Measurements from ENCODE around the gene AOPEP. TPM values are rescaled to one million over a fixed set of nuclear protein-coding genes. Genes with fewer than 3 reads are reported as not detected.

The AOPEP gene
- polyA plus RNA-seq, 1 donor from 2014 or later, result 10.0 TPM

DNA sequence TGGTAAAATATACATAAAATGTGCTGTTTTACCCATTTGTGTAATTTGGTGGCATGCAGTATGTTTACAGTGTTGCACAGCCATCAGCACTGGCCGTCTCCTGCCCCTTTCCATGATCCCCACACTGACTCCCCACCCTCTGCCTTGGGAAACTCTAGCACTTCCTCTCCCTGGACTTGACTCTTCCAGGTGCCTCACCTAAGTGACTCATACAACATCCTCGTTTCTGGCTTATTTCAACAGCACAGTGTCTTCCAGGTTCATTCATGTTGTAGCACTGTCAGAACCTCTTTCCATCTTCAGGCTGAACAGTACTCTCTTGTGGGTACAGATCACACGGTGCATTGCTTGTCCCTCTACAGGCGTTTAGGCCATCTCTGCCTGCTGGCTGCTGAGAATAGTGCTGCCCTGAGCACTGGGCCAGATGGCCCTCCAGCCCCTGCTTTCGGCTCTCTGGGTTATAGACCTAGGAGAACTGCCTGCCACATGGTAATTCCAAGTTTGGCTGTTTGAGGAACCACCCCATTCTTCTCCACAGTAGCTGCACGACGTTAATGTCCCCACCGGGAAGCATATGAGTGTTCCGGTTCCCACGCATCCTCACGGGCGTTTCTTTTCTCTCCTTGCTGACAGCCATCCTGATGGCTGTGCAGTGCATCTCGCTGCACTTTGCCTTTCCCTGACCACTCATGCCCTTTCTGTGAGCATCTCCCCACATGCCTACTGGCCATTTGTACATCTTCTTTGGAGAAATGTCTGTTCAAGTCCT is 379.2 kb downstream of the AOPEP start:
- Histone ChIP-seq H3K79me2 (replicated peaks; ENCODE audit: insufficient read depth, low read length) (no peaks in the 10 kb centered on the region), H3K9me3 (ENCODE audit: low read length) (no peaks in the 10 kb centered on the region), H3K27me3 (ENCODE audit: insufficient read depth, low read depth, low read length) (no peaks in the 10 kb centered on the region), H3K36me3 (ENCODE audit: insufficient read depth, low read length) (peaks cover 11% of the 10 kb centered on the region), H3K9ac (ENCODE audit: low read length) (no peak overlapping the region), H3K9me2 (ENCODE audit: insufficient read depth, low read length) (no peaks in the 10 kb centered on the region), H3F3A (ENCODE audit: insufficient read depth, low read length, poor library complexity, severe bottlenecking) (no peaks in the 10 kb centered on the region), H4K20me1 (ENCODE audit: insufficient read depth) (no peaks in the 10 kb centered on the region), H2AFZ (ENCODE audit: low read depth, low read length) (no peak overlapping the region), H3K4me3 (ENCODE audit: low read length) (no peak overlapping the region), H3K27ac (ENCODE audit: low read length) (no peak overlapping the region), H3K4me2 (ENCODE audit: low read length) (no peak overlapping the region)
- TF ChIP-seq RAD21 (conservative IDR thresholded peaks at IDR 0.05) (no peak), POLR2AphosphoS5 (IDR thresholded peaks at IDR 0.05) (no peak), MXI1 (conservative IDR thresholded peaks at IDR 0.05; ENCODE audit: poor library complexity, severe bottlenecking) (no peak), TAF1 (IDR thresholded peaks at IDR 0.05; ENCODE audit: low read depth) (no peak)

DNA sequence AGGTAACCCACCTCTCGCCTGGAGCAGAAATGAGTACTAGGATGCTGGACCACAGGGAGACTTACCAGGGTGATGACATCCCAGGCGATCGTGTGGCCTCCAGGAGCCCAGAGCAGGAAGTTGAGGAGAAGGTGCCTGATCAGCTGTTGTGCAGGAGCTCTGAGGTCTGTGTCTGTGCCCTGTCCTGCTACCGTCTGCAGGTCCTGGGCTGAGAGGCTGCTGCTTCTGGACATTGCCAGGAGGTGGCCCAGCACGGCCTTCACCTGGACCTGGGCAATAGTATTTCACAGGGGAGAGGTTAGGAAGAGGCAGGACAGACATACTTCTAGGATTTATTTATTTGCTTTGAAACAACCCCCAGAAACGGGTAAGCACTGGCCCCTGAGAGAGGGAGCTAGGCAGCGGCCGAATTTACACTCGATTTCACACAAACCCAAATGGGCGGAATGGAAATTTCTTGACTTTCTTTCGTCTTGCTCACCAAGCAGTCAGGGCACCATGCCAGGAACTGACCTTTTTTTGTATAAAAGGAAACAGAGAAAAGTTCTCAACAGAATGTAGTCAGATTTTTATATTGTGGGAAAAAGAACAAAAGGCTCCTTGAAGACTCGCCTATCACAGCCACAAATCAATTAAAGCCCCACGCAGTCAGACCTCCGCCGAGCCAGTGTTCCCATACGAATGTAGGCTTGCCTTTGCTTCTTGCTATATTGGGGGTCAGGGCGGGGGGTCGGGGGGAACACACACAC is 380.7 kb downstream of the AOPEP start:
- Histone ChIP-seq H3K9ac (ENCODE audit: low read length) (no peak overlapping the region), H3K36me3 (ENCODE audit: insufficient read depth, low read length) (peaks cover 13% of the 10 kb centered on the region), H3K27ac (ENCODE audit: low read length) (no peak overlapping the region), H4K20me1 (ENCODE audit: insufficient read depth) (no peaks in the 10 kb centered on the region), H3K27me3 (ENCODE audit: insufficient read depth, low read depth, low read length) (no peaks in the 10 kb centered on the region), H3F3A (ENCODE audit: insufficient read depth, low read length, poor library complexity, severe bottlenecking) (no peaks in the 10 kb centered on the region), H2AFZ (ENCODE audit: low read depth, low read length) (no peak overlapping the region), H3K9me2 (ENCODE audit: insufficient read depth, low read length) (no peaks in the 10 kb centered on the region), H3K4me3 (ENCODE audit: low read length) (no peak overlapping the region), H3K9me3 (ENCODE audit: low read length) (no peaks in the 10 kb centered on the region), H3K79me2 (replicated peaks; ENCODE audit: insufficient read depth, low read length) (no peaks in the 10 kb centered on the region), H3K4me2 (ENCODE audit: low read length) (no peak overlapping the region)
- TF ChIP-seq POLR2AphosphoS5 (IDR thresholded peaks at IDR 0.05) (no peak), SMC3 (conservative IDR thresholded peaks at IDR 0.05; ENCODE audit: poor library complexity) (no peak), EP300 (conservative IDR thresholded peaks at IDR 0.05; ENCODE audit: poor library complexity, severe bottlenecking) (no peak), EZH2 (IDR thresholded peaks at IDR 0.05; ENCODE audit: borderline replicate concordance, insufficient read depth, low read length, poor library complexity, severe bottlenecking) (no peak), MXI1 (conservative IDR thresholded peaks at IDR 0.05; ENCODE audit: poor library complexity, severe bottlenecking) (no peak), TAF1 (IDR thresholded peaks at IDR 0.05; ENCODE audit: low read depth) (no peak), RAD21 (conservative IDR thresholded peaks at IDR 0.05) (no peak)
- TF ChIP-seq, protein P1, sequence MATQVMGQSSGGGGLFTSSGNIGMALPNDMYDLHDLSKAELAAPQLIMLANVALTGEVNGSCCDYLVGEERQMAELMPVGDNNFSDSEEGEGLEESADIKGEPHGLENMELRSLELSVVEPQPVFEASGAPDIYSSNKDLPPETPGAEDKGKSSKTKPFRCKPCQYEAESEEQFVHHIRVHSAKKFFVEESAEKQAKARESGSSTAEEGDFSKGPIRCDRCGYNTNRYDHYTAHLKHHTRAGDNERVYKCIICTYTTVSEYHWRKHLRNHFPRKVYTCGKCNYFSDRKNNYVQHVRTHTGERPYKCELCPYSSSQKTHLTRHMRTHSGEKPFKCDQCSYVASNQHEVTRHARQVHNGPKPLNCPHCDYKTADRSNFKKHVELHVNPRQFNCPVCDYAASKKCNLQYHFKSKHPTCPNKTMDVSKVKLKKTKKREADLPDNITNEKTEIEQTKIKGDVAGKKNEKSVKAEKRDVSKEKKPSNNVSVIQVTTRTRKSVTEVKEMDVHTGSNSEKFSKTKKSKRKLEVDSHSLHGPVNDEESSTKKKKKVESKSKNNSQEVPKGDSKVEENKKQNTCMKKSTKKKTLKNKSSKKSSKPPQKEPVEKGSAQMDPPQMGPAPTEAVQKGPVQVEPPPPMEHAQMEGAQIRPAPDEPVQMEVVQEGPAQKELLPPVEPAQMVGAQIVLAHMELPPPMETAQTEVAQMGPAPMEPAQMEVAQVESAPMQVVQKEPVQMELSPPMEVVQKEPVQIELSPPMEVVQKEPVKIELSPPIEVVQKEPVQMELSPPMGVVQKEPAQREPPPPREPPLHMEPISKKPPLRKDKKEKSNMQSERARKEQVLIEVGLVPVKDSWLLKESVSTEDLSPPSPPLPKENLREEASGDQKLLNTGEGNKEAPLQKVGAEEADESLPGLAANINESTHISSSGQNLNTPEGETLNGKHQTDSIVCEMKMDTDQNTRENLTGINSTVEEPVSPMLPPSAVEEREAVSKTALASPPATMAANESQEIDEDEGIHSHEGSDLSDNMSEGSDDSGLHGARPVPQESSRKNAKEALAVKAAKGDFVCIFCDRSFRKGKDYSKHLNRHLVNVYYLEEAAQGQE (IDR thresholded peaks at IDR 0.05; ENCODE audit: borderline replicate concordance), result no peak
- TF ChIP-seq, protein P2, sequence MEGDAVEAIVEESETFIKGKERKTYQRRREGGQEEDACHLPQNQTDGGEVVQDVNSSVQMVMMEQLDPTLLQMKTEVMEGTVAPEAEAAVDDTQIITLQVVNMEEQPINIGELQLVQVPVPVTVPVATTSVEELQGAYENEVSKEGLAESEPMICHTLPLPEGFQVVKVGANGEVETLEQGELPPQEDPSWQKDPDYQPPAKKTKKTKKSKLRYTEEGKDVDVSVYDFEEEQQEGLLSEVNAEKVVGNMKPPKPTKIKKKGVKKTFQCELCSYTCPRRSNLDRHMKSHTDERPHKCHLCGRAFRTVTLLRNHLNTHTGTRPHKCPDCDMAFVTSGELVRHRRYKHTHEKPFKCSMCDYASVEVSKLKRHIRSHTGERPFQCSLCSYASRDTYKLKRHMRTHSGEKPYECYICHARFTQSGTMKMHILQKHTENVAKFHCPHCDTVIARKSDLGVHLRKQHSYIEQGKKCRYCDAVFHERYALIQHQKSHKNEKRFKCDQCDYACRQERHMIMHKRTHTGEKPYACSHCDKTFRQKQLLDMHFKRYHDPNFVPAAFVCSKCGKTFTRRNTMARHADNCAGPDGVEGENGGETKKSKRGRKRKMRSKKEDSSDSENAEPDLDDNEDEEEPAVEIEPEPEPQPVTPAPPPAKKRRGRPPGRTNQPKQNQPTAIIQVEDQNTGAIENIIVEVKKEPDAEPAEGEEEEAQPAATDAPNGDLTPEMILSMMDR (IDR thresholded peaks at IDR 0.05; ENCODE audit: poor library complexity, severe bottlenecking), result no peak
